NOMO-1 treated with DMSO at 0.1 percent for 48 hours (cell line): ENCODE measurements around the gene CSTF1.
"Not testable (repeated sequence)": the region's sequence is repeated elsewhere in the genome, so short reads cannot be mapped to it uniquely, and the experiment has no call there.

ENCODE experiments used
- DNase-seq: peaks from one replicate; lab custom pipeline; 2025; ENCODE audit not compliant: unreplicated experiment; lab: John Stamatoyannopoulos, UW

CSTF1 gene

DNA sequence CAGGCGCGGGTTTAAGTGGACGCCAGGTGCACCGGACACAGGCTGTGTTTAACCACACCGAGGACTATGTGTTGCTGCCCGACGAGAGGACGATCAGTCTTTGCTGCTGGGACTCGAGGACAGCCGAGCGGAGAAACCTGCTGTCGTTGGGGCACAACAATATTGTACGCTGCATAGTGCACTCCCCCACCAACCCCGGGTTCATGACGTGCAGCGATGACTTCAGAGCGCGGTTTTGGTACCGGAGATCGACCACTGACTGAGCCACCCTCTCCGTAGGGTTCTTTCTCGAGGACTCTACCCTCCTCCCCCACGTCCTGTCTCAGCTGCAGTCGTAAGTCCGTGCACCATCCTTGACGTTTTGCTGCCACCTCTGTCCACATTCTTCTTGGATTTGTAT, 11.0 kb downstream of the CSTF1 start:
- DNase-seq, result no peak

- DNase-seq, result not testable (repeated sequence)
These were observed 12.9 kb downstream of the CSTF1 start for GRCh38 chr20:56405356-56405755.

GRCh38 chr20:56406910-56407309, 14.5 kb downstream of the CSTF1 start:
- DNase-seq, result no peak

DNA sequence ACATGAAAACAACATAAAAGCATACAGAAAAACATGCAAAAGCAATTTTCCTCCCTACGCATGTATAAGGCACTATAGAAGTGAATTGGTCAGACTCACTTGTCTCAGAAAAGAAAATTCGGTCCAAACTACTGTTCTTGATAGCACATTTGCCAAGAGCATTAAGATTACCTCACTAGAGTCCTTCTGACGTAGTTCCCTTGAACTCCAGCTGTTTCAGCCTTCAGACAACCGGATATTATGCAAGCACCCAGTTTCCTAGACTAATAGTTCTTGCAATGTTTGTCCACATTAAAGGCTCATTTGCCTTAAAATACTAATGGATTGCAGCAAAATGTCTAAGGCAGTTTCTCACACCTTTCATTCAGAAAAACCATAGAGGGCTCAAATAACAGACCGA, 17.1 kb downstream of the CSTF1 start:
- DNase-seq, result peak; percentile 84

- no peak for DNase-seq
These were observed 17.5 kb downstream of the CSTF1 start for GRCh38 chr20:56409956-56410355.

GRCh38 chr20:56411287-56411686, 18.8 kb downstream of the CSTF1 start:
- DNase-seq, result not testable (repeated sequence)

- DNase-seq, result peak; percentile 90
These were observed 19.5 kb downstream of the CSTF1 start, which contains the start of gene CASS4 for GRCh38 chr20:56411759-56412472. CASS4 (plus strand) TSS chr20:56412260; CDS start chr20:56412459, 199 bp downstream.

GRCh38 chr20:56412473-56412790, 20.0 kb downstream of the CSTF1 start:
- no peak for DNase-seq

DNA sequence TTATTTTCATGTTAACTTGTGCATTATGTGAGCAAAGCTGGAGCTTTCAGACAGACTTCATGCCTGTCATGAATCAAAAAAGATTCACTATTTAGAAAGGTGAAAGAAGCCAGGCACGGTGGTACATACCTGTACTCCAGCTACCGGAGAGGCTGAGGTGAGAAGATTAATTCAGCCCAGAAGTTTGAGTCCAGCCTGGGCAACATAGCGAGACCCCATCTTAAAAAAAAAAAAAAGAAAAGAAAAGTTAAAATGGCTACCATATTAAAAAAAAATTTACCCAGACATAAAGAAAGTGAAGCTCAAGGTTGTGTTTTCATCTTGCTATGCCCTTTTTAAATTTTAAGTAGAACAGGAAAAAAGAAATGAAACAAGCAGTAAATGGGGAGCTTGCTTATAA, 20.5 kb downstream of the CSTF1 start:
- DNase-seq, result no peak

- DNase-seq, result no peak
These were observed 22.7 kb downstream of the CSTF1 start for GRCh38 chr20:56414842-56415765.

GRCh38 chr20:56417402-56417801, 25.0 kb downstream of the CSTF1 start:
- DNase-seq, result no peak

DNA sequence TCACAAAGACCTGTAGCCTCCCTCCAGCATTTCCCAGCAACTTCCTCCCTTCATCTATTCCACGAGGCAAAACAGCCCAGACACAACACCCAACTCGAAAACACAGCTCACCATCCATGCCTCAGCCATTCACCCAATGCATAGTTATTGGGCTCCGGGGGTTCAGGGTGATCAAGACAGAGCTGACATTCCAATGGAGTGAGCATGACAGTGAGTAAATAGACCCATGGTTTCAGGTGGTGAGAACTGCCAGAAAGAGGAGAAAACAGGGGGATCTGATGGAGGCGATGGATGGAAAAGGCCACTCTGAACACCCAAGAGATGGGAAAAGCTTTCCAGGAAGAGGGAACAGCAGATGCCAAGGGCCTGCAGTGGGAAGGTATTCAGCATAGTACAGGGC, 25.5 kb downstream of the CSTF1 start:
- no peak for DNase-seq

DNA sequence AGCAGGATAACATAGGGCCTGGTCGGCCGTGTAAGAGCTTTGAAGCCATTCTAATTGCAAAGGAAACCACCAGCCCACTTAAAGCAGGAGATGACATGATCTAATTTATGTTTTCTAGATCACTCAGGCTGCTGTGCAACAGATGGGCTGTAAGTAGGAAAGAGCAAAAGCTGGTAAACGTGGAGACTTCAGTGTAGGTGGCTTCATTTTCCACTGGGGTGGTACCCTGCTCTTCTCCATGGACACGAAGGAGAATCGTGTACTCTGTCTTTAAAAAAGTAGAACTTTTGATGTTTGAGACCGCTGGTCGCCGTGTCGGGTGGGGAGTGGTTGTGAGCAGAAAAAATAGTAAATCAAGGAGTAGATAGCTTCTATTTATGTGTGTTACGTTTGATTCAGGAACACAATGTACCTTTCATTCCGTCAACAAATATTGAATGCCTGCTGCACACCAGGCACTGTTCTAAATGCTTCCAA, 26.0 kb downstream of the CSTF1 start:
- DNase-seq, result peak; percentile 56

DNA sequence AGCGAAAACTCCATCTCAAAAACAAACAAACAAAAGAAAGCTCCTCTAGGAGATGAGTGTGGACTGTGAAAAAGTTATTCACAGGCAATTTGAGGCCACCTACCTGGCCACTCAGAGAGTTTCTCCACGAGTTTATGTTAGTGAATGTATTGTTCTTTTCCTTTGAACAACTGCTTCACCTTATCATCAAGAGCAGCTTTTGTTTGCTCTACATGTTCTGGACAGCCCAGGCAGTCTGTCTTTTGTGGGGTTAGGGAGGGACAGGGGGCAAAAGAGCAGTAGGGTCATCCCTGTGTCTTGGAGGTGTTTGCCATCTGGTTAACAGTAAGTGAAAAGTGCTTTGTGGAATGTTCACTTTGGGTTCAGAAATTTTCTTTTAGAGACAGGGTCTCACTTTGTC, 27.6 kb downstream of the CSTF1 start:
- no peak for DNase-seq

GRCh38 chr20:56420940-56421688, 28.7 kb downstream of the CSTF1 start:
- no peak for DNase-seq

DNA sequence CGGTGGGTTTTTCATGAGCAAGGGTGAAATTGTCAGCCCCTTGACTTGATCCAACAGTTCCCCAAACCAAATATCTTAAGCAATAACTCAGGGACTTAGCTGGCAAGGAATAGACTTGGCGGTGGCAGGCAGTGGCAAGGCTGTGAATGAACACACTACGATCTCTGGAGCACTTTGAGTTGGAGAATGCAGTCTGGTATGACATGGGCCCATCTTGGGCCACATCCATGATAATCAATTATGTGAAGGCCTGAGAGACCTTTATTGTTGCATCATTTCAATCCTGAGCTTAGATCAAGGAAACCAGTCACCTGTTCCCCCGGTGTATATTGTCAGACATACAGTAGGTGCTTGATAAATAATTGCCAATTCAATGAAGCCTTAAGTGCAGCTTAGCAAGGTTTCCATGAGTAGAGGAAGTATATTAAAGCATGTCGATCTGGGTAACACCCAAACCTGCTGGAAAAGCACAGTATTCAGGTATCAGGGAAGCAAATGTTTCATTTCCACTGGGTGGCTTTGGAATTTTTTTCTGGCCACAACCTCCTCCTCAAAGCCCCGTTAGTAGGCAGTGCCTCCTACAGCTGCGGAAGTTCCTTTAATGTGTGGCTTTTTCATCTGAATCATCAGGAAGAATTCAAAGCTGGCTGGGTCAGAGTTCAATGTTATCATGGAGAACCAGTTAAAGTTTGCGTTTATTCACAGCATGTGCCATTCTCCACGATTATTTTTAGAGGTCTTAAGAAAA, 29.8 kb downstream of the CSTF1 start:
- DNase-seq, result peak; percentile 14

GRCh38 chr20:56422824-56423189, 30.4 kb downstream of the CSTF1 start:
- DNase-seq, result no peak

DNA sequence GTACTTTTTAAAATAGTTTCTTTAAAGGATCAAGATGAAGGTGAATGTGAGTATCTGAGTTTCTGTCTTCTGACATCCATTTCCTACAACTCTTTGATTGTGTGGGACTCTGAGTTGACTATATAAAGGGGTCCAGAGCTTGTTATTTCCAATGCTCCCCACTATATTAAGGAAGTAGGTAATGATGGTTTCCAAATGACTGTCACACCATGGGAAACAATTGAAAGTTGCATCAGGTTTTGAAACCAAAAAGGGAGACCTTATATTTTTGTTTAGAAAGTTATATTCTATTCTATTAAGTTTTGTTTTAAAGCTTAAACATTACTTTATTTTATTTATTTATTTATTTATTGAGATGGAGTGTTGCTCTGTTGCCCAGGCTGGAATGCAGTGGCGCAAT, 30.8 kb downstream of the CSTF1 start:
- no peak for DNase-seq

GRCh38 chr20:56423886-56424285, 31.4 kb downstream of the CSTF1 start:
- no peak for DNase-seq

DNA sequence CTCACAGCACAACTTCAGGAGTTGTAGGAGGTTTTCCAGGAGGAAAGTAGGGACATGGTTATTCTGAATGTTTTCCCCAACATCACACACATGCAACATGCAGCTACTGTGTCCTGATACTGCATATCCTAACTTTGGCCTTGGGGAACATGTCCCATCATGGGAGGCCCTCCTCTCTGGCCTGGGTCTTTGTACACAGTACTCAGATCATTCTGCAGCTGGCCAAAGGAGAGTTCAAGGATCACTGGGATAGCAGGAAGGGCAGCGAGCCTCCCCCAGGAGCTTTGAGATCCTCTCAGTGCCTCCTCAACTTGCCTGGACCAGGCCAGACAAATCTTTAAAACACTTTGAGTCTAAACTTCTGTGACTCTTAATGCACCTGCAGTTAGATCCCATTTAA, 32.5 kb downstream of the CSTF1 start:
- DNase-seq, result no peak

GRCh38 chr20:56426026-56426425, 33.6 kb downstream of the CSTF1 start:
- DNase-seq, result no peak
